H1 (cell line): Measurements from ENCODE around the gene COMMD1.

ENCODE experiments used
- CTCF ChIP-seq, 3 experiments: IDR thresholded peaks; 1 replicate in 2 of 3; 2 replicates in 1 of 3; pipeline versions ENCODE4 v1.5.1 to v1.6.1; 2011; ENCODE audit warnings: low read length in 3 of 3, mild to moderate bottlenecking in 3 of 3, inconsistent platforms in 2 of 3, low read depth in 1 of 3, moderate library complexity in 1 of 3; ENCODE audit not compliant: insufficient read depth in 1 of 3; ENCODE audit errors: control extremely low read depth in 1 of 3
- EP300 ChIP-seq, 2 experiments: IDR thresholded peaks; 1 replicate in 1 of 2; 2 replicates in 1 of 2; pipeline ENCODE4 v1.6.1; 2011 to 2012; ENCODE audit warnings: low read depth in 2 of 2, low read length in 2 of 2, mild to moderate bottlenecking in 2 of 2, borderline replicate concordance in 1 of 2, inconsistent platforms in 1 of 2, moderate library complexity in 1 of 2
- GABPA ChIP-seq: IDR thresholded peaks from 2 replicates; pipeline ENCODE4 v1.6.1; 2011; ENCODE audit warnings: mild to moderate bottlenecking, low read length, moderate library complexity, borderline replicate concordance; ENCODE audit not compliant: insufficient read depth
- JUND ChIP-seq: IDR thresholded peaks from 2 replicates; pipeline ENCODE4 v1.6.1; 2011; ENCODE audit warnings: mild to moderate bottlenecking, improper control_type of control experiment, low read length
- KDM5A ChIP-seq: fragments of 200-600 bp; IDR thresholded peaks from 2 replicates; pipeline ENCODE4 v1.7.1; 2012; ENCODE audit warnings: mild to moderate bottlenecking, low read length, inconsistent platforms, mixed read lengths
- NRF1 ChIP-seq: IDR thresholded peaks from 2 replicates; pipeline ENCODE4 v1.6.1; 2011; ENCODE audit warnings: mild to moderate bottlenecking, low read depth, low read length, improper control_type of control experiment
- POLR2AphosphoS5 ChIP-seq: IDR thresholded peaks from 2 replicates; pipeline ENCODE4 v1.6.1; 2011; ENCODE audit warnings: low read depth, low read length
- RFX5 ChIP-seq: IDR thresholded peaks from 2 replicates; pipeline ENCODE4 v1.6.1; 2011; ENCODE audit warnings: low read depth, low read length, improper control_type of control experiment, borderline replicate concordance
- RXRA ChIP-seq: IDR thresholded peaks from 2 replicates; pipeline ENCODE4 v1.6.1; 2011; ENCODE audit warnings: low read depth, mild to moderate bottlenecking, low read length, moderate library complexity; ENCODE audit not compliant: insufficient read depth
- SIN3A ChIP-seq, 2 experiments: IDR thresholded peaks in 1 of 2; conservative IDR thresholded peaks in 1 of 2; 2 replicates each; pipeline ENCODE4 v1.6.1; 2011 to 2012; ENCODE audit warnings: low read length in 2 of 2, improper control_type of control experiment in 1 of 2, low read depth in 1 of 2, mild to moderate bottlenecking in 1 of 2
- SP4 ChIP-seq: IDR thresholded peaks from 2 replicates; pipeline ENCODE4 v1.6.1; 2012; ENCODE audit warnings: low read length, inconsistent platforms
- TCF12 ChIP-seq: IDR thresholded peaks from 2 replicates; pipeline ENCODE4 v1.6.1; 2011; ENCODE audit warnings: low read depth, mild to moderate bottlenecking, low read length
- TF ChIP-seq, protein P1 (sequence below): IDR thresholded peaks from 2 replicates; pipeline ENCODE4 v1.6.1; 2012; ENCODE audit warnings: inconsistent platforms
- TF ChIP-seq, protein P2 (sequence below): IDR thresholded peaks from 2 replicates; pipeline ENCODE4 v1.6.1; 2011; ENCODE audit warnings: low read length, improper control_type of control experiment

DNA sequence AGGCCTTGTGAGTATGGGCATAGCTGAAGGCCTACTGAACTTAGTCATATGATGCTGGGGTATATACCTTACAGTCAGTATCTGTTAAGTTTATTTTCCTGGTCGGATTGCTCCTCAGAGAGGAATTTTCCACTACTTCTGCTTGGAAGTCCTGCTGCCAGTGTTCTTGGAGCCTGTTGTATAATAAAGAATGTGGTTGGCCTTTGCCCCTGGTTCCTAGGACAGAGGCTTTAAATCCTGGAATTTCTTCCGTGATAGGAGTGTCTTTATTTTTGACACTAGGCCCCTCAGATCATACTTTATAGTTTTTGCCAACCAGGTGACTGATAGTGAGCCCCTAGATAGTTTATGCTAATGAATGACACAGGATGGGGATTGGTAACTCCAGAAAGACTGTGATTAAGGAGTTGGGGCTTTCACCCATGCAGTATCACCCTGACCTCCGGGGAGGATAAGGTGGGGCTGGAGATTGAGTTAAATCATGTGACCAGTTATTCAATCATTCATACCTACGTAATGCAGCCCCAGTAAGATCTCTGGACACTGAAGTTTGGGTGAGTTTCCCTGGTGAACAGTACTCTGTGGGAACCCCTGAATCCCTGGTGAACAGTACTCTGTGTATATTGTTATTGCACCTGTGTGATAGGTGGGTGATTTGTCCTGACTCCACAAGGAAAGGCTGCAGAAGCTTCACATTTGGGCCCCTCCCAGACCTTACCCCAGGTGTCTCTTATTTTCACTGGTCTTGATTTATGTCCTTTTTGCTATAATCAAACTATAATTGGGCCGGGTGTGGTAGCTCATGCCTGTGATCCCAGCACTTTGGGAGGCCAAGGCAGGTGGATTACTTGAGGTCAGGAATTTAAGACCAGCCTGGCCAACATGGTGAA is 56.9 kb downstream of the COMMD1 start:
- TF ChIP-seq, protein P1, sequence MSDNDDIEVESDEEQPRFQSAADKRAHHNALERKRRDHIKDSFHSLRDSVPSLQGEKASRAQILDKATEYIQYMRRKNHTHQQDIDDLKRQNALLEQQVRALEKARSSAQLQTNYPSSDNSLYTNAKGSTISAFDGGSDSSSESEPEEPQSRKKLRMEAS, result no peak
- no peak for TF ChIP-seq RXRA
- TF ChIP-seq JUND, result no peak
- no peak for TF ChIP-seq SIN3A (conservative IDR thresholded peaks at IDR 0.05 in 1 of 2, IDR thresholded peaks at IDR 0.05 in 1 of 2; ENCODE audit: low read depth in 1 of 2, low read length in 2 of 2)
- TF ChIP-seq TCF12, result no peak
- no peak for TF ChIP-seq RFX5
- TF ChIP-seq, protein P2, sequence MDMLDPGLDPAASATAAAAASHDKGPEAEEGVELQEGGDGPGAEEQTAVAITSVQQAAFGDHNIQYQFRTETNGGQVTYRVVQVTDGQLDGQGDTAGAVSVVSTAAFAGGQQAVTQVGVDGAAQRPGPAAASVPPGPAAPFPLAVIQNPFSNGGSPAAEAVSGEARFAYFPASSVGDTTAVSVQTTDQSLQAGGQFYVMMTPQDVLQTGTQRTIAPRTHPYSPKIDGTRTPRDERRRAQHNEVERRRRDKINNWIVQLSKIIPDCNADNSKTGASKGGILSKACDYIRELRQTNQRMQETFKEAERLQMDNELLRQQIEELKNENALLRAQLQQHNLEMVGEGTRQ, result no peak
- TF ChIP-seq KDM5A, result no peak
- TF ChIP-seq NRF1, result no peak
- TF ChIP-seq GABPA, result no peak
- no peak for TF ChIP-seq CTCF (IDR thresholded peaks at IDR 0.05; ENCODE audit: control extremely low read depth in 1 of 3, insufficient read depth in 1 of 3, low read depth in 1 of 3, low read length in 3 of 3)
- no peak for TF ChIP-seq EP300 (IDR thresholded peaks at IDR 0.05; ENCODE audit: borderline replicate concordance in 1 of 2, low read depth in 2 of 2, low read length in 2 of 2)
- TF ChIP-seq SP4, result no peak
- TF ChIP-seq POLR2AphosphoS5, result no peak
